HepG2 (cell line): ENCODE results near the gene SUSD3. TPM values are rescaled to one million over a fixed set of nuclear protein-coding genes. Genes with fewer than 3 reads are reported as not detected.

Experiments used
- ATF2 ChIP-seq: sonication (generic); formaldehyde crosslinking; IDR thresholded peaks from 2 replicates; pipeline ENCODE4 v1.4.0; 2020; ENCODE audit warnings: missing genetic modification reagents
- CEBPZ ChIP-seq: IDR thresholded peaks from 2 replicates; pipeline ENCODE4 v1.6.1; 2012; ENCODE audit warnings: low read length, improper control_type of control experiment
- E2F2 ChIP-seq: sonication (generic); formaldehyde crosslinking; IDR thresholded peaks from 2 replicates; pipeline ENCODE4 v1.4.0; 2020; ENCODE audit warnings: missing genetic modification reagents, borderline replicate concordance
- HMGA1 ChIP-seq: sonication (generic); formaldehyde crosslinking; conservative IDR thresholded peaks from 2 replicates; pipeline ENCODE4 v1.4.0; 2020; ENCODE audit warnings: missing genetic modification reagents
- MAFF ChIP-seq: IDR thresholded peaks from 2 replicates; pipeline ENCODE4 v1.6.1; 2011; ENCODE audit warnings: low read depth, low read length, improper control_type of control experiment
- NCOA5 ChIP-seq: sonication (generic); formaldehyde crosslinking; IDR thresholded peaks from 2 replicates; pipeline ENCODE4 v1.4.0; 2020; ENCODE audit warnings: missing genetic modification reagents
- ONECUT2 ChIP-seq: sonication (generic); formaldehyde crosslinking; IDR thresholded peaks from 2 replicates; pipeline ENCODE4 v1.4.0; 2020; ENCODE audit warnings: missing genetic modification reagents
- PAF1 ChIP-seq: IDR thresholded peaks from 2 replicates; pipeline ENCODE4 v1.6.1; 2016; ENCODE audit warnings: missing genetic modification reagents, missing compliant biosample characterization
- PCBP2 ChIP-seq: fragments of 200-400 bp; formaldehyde crosslinking; optimal IDR thresholded peaks from 2 replicates; pipeline ENCODE3; 2018; ENCODE audit warnings: low read length, low read depth; ENCODE audit not compliant: poor library complexity, severe bottlenecking
- PHF20 ChIP-seq: sonication (generic); formaldehyde crosslinking; IDR thresholded peaks from 2 replicates; pipeline ENCODE4 v1.5.0; 2020; ENCODE audit warnings: mild to moderate bottlenecking, missing genetic modification reagents
- PHF21A ChIP-seq: sonication (generic); formaldehyde crosslinking; IDR thresholded peaks from 2 replicates; pipeline ENCODE4 v1.5.0; 2020; ENCODE audit warnings: mild to moderate bottlenecking, missing genetic modification reagents
- STAT5B ChIP-seq: sonication (generic); formaldehyde crosslinking; IDR thresholded peaks from 2 replicates; pipeline ENCODE4 v1.4.0; 2020; ENCODE audit warnings: missing genetic modification reagents
- SYNCRIP ChIP-seq: fragments of 200-400 bp; formaldehyde crosslinking; IDR thresholded peaks from 2 replicates; pipeline ENCODE4 v1.6.1; 2018; ENCODE audit warnings: mild to moderate bottlenecking, low read depth, low read length; ENCODE audit not compliant: insufficient read depth
- THAP9 ChIP-seq: sonication (generic); formaldehyde crosslinking; IDR thresholded peaks from 2 replicates; pipeline ENCODE4; 2020; ENCODE audit warnings: missing genetic modification reagents, mild to moderate bottlenecking, borderline replicate concordance
- U2AF2 ChIP-seq: fragments of 200-400 bp; formaldehyde crosslinking; IDR thresholded peaks from 2 replicates; pipeline ENCODE4 v1.6.1; 2017; ENCODE audit warnings: low read depth, mild to moderate bottlenecking, low read length
- ZBTB46 ChIP-seq: sonication (generic); formaldehyde crosslinking; IDR thresholded peaks from 2 replicates; pipeline ENCODE4 v1.4.0; 2020; ENCODE audit warnings: mild to moderate bottlenecking, missing genetic modification reagents, borderline replicate concordance
- ZNF251 ChIP-seq: sonication (generic); formaldehyde crosslinking; IDR thresholded peaks from 2 replicates; pipeline ENCODE4 v1.9.0; 2021; ENCODE audit warnings: mild to moderate bottlenecking, missing genetic modification reagents
- ZNF3 ChIP-seq: IDR thresholded peaks from 2 replicates; pipeline ENCODE4 v1.7.0; 2017; ENCODE audit warnings: inconsistent platforms
- polyA plus RNA-seq, 8 experiments: library from polyadenylated mRNA; depleted of rRNA in 3 of 8; stranded (reverse) in 7 of 8; unstranded in 1 of 8; fragments of >200 nt; fragmentation: Illumina TruSeq in 4 of 8; extraction: Trizol in 4 of 8; gene quantifications; 2 replicates each; pipeline versions ENCODE4 v1.2.1 to v1.2.3, GENCODE V29; 2011 to 2016; ENCODE audit warnings: low read depth in 4 of 8, missing spikeins in 1 of 8, mixed read lengths in 1 of 8; ENCODE audit not compliant: insufficient read depth in 1 of 8
- total RNA-seq, 5 experiments: library from RNA; depleted of rRNA; stranded (reverse); fragments of >200 nt; fragmentation: Illumina TruSeq; extraction: Trizol; gene quantifications; 2 replicates each; pipeline ENCODE4 v1.2.3, GENCODE V29; 2016; ENCODE audit warnings: low read depth in 1 of 5

Gene SUSD3
- total and polyA plus RNA-seq, 2 of the 13 experiments (the other 11 are each of a cell fraction or from before 2014, with no cell fraction given): 7.0 to 9.1 TPM

- TF ChIP-seq ATF2 (CRISPR knock-in tag) (0 out of 2 replicates have a peak, but pooled peaks have one; percentile 18), PAF1 (CRISPR knock-in tag) (no peak), SYNCRIP (no peak), U2AF2 (no peak), CEBPZ (no peak), ZBTB46 (CRISPR knock-in tag) (no peak), MAFF (no peak), ONECUT2 (no peak; the same call in 1 of the 2 replicates), ZNF3 (CRISPR knock-in tag) (no peak), PHF20 (CRISPR knock-in tag) (no peak), THAP9 (no peak), NCOA5 (CRISPR knock-in tag) (no peak), E2F2 (no peak), ZNF251 (no peak), STAT5B (no peak), PCBP2 (no peak), HMGA1 (CRISPR knock-in tag) (no peak), PHF21A (CRISPR knock-in tag) (peak; percentile 93)
Measured at GRCh38 chr9:93061791-93062763, 3.6 kb downstream of the SUSD3 start (continued).
